GM10266 (cell line): Measurements from ENCODE around the gene GPX1.
"Not testable (repeated sequence)": the region's sequence is repeated elsewhere in the genome, so short reads cannot be mapped to it uniquely, and the experiment has no call there.

ENCODE experiments used
- DNase-seq: peaks from one replicate; pipeline ENCODE4 v3.0.0; 2012; ENCODE audit errors: extremely low spot score
- TF ChIP-seq, protein P1 (sequence below): IDR thresholded peaks from 2 replicates; pipeline ENCODE4 v1.5.1; 2012; ENCODE audit warnings: mild to moderate bottlenecking, low read depth; ENCODE audit not compliant: control insufficient read depth, insufficient read depth; ENCODE audit errors: missing control alignments

Gene GPX1

DNA sequence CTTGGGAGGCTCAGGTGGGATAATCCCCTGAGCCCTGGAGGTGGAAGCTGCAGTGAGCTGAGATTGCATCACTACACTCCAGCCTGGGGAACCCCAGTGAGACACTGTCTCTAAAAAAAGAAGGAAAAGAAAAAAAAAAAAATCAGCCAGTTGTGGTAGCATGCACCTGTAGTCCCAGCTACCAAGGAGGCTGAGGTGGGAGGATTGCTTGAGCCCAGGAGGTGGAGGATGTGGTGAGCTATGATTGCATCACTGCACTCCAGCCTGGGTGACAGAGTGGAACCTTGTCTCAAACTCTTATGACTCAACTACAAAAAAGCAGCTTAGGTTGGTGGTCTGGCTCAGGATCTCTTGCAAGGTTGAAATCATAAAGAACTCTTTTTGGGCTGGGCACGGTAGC, 19.3 kb upstream of the GPX1 start:
- TF ChIP-seq, protein P1, sequence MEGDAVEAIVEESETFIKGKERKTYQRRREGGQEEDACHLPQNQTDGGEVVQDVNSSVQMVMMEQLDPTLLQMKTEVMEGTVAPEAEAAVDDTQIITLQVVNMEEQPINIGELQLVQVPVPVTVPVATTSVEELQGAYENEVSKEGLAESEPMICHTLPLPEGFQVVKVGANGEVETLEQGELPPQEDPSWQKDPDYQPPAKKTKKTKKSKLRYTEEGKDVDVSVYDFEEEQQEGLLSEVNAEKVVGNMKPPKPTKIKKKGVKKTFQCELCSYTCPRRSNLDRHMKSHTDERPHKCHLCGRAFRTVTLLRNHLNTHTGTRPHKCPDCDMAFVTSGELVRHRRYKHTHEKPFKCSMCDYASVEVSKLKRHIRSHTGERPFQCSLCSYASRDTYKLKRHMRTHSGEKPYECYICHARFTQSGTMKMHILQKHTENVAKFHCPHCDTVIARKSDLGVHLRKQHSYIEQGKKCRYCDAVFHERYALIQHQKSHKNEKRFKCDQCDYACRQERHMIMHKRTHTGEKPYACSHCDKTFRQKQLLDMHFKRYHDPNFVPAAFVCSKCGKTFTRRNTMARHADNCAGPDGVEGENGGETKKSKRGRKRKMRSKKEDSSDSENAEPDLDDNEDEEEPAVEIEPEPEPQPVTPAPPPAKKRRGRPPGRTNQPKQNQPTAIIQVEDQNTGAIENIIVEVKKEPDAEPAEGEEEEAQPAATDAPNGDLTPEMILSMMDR, result no peak
- DNase-seq, result no peak

DNA sequence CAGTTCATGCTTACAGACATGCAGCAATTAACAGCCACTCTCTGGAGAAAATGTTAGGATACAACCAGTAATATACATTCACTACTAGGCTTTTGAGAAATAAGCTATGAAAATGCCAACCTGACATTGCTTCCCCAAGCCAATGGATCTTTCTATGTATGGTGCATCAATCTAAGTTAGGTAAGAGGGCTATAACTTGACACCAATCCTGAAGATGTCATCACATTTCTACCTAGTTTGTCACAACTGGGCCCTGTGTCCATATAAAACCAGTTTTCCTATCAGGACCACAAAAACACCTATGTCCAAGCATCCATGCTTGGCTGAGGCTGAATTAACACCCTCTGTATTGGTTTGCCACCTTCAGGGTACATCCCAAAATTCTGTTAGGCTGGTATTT, 13.8 kb upstream of the GPX1 start:
- TF ChIP-seq, protein P1, result no peak
- no peak for DNase-seq

DNA sequence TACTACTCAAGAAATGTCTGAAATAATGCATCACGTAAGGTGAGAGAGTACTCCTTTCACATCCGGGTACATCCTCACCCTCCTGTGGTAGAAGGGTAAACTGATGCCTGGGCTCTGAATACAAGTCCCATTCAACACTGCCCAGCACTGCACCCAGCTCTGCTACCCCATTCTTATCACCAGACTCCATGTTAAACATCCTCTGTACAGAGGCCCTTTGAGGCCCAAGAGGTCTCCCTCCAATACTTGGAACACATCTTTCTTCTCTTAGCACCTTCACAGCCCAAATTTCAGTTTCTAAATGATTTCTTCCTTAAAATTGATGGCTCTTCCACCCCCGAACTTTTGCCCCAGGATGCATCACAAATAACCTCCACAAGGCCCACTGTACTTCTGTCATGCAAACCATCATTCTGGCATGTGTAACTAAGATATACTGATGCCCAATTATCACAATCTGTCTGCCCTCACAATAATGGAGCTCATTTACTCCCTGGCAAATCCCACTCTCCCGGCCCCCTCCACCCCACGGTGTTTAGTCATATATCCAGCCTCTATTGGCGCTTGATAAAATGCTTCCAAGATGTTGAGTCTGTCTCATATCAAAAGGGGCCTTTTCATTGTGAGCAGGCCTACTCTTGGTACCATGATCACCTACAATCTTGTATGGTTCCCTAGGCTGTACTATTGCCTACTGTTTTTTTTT, 12.6 kb upstream of the GPX1 start:
- DNase-seq, result no peak
- TF ChIP-seq, protein P1, result no peak

DNA sequence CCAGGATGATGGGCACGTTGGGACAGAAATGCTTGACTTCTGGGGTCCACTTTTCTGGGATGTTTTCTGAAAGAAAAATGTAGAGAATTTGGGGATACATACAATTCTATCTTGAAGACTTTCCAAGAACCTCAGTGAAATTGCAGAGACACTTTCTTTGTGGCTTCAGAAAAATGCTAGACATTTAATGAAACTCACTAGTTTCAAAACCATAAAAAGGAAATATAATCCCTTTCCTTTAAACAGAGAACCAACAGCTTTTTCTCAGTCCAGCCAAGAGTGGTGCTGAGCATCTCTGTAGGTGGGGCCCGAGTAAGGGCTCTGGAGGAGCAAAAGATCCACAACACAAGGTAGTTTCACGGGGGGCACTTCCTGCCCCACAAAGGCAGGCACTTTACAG, 4.4 kb upstream of the GPX1 start:
- DNase-seq, result no peak
- TF ChIP-seq, protein P1, result no peak

DNA sequence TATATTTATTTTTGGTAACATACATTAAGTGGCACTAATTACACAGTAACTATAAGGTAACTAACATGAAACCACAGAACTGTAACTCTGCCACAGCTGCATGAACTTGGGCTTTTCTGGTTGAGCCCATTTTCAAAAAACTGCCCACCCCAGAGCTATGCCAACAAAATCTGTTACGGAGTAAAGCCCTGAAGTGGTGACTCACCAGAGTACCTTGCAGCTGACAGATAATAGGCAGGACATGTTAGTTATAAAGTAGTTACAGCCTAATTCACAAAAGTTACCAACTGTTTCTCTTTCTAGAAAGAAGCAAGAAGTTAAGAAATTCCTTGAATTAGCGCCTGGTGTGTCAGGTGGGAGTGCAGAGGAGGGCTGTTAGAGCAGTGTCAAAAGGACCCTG, 1.5 kb upstream of the GPX1 start:
- DNase-seq, result no peak
- TF ChIP-seq, protein P1, result no peak

DNA sequence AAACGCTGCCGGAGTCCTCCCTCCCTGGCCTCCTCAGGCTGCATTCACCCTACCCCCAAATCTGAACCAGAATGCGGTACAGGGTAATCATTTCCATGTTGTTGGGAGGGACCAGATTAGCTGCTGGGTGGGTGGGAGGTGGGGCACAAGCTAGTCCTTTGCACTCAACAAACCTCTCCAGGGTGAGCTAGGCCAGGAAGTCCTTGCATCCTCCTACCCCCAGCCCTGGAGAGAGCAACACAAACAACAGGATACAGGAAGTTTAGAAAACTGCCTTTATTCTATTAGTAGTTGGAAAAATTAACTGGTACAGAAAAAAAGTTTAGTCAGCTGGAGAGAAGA, 702 bp upstream of the GPX1 start:
- TF ChIP-seq, protein P1, result no peak
- no peak for DNase-seq

DNA sequence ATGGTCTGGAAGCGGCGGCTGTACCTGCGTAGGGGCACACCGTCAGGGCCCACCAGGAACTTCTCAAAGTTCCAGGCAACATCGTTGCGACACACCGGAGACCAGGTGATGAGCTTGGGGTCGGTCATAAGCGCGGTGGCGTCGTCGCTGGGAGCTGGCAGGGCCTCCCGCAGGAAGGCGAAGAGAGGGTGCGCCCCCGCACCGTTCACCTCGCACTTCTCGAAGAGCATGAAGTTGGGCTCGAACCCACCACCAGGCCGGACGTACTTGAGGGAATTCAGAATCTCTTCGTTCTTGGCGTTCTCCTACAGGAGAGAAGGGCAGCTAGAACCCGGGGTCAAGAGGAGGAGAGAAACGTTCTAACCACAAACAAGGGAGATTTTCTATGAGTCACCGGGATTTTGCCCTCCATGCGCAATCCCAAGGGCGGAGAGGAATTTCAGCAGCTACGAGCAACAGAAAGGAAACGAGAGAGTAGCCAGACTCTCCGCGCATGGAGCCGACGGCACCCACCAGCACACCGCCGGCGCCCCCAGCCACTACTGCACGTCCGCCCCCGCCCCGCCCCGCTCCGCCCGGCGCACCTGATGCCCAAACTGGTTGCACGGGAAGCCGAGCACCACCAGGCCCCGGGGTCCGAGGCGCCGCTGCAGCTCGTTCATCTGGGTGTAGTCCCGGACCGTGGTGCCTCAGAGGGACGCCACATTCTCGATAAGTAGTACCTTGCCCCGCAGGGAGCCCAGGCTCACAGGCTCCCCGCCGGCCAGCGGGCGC, 523 bp downstream of the GPX1 start:
- DNase-seq, result not testable (repeated sequence)

DNA sequence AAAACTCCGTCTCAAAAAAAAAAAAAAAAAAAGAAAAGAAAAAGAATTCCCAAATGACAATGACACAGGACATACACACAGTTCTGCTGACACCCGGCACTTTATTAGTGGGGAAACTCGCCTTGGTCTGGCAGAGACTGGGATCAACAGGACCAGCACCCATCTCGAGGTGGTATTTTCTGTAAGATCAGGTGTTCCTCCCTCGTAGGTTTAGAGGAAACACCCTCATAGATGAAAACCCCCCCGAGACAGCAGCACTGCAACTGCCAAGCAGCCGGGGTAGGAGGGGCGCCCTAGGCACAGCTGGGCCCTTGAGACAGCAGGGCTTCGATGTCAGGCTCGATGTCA, 1.1 kb downstream of the GPX1 start:
- not testable (repeated sequence) for DNase-seq
